Right cardiac atrium (tissue), 5 donors: ENCODE data around the gene TSPAN2. TPM values are rescaled to one million over a fixed set of nuclear protein-coding genes. Genes with fewer than 3 reads are reported as not detected.

Experiments used
- ATAC-seq, 2 donors: fragments of 200-7000 bp; cut with Tn5 transposase; one replicate each; pipeline versions ENCODE4 v1.8.0 to v1.9.1; 2020; ENCODE audit warnings: moderate library complexity in 2 of 2, mild to moderate bottlenecking in 1 of 2
- DNase-seq, 3 donors: peaks; one replicate each; pipeline ENCODE4 v3.0.0-alpha.2; 2020
- H3K27ac ChIP-seq: one replicate; pipeline ENCODE4 v1.5.1; 2013; ENCODE audit warnings: mild to moderate bottlenecking, low read length, control low read depth, moderate library complexity
- H3K27me3 ChIP-seq: one replicate; pipeline ENCODE4 v1.6.1; 2013; ENCODE audit not compliant: control insufficient read depth, insufficient read depth
- H3K4me1 ChIP-seq: one replicate; pipeline ENCODE4 v1.6.1; 2013; ENCODE audit warnings: low read length; ENCODE audit not compliant: control insufficient read depth, insufficient read depth
- H3K4me3 ChIP-seq: one replicate; pipeline ENCODE4 v1.5.1; 2013; ENCODE audit warnings: low read length, control low read depth
- H3K9me3 ChIP-seq: one replicate; pipeline ENCODE4 v1.6.1; 2013; ENCODE audit warnings: low read length; ENCODE audit not compliant: control insufficient read depth
- WGBS: extraction: QIAGEN DNeasy Blood & Tissue Kit; methylation state at CpG from one replicate; pipeline ENCODE4 v1.1.7; 2013; 5-methylcytosine and 5-hydroxymethylcytosine counted together
- intact Hi-C, 4 donors: fragments of 100-400 bp; cut with DNase I; formaldehyde crosslinking; loops; one replicate each; pipeline versions ENCODE4 v1.11.0 to v1.14.0; 2022 to 2023
- polyA plus RNA-seq: library from polyadenylated mRNA; stranded (reverse); fragments of 200-250 nt; gene quantifications from one replicate; pipeline ENCODE4 v1.2.3, GENCODE V29; 2013
- total RNA-seq, 4 donors: library from RNA; stranded (reverse); fragmentation: NEBNext Ultra II Directional; extraction: Animal tissue kit (Norgen Biotek cat#: 25700); gene quantifications; one replicate each; pipeline ENCODE4 v1.2.1, GENCODE V29; 2021
- donor health status: healthy with polysubstance abuse.
- donor health status: DM: no; HTN: yes; CAD: no.
- donor health status: DM: no; HTN: no; CAD: no.
- donor health status: DM: no; HTN: yes; CAD: no; lungs with severe emphysema.
- donor health status: DM: yes; HTN: yes; CAD: no.

The TSPAN2 gene
- total and polyA plus RNA-seq, 5 donors, result 6.5 to 17.4 (median 11.1) TPM

GRCh38 chr1:115090540-115090939, 1.2 kb upstream of the TSPAN2 start:
- 53% methylated on average over 8 of the region's 8 CpGs for WGBS
- Histone ChIP-seq H3K9me3 (no peaks in the 10 kb centered on the region), H3K27ac (peak overlapping the region; percentile 79), H3K27me3 (no peaks in the 10 kb centered on the region), H3K4me1 (peaks cover 3% of the 10 kb centered on the region), H3K4me3 (no peak overlapping the region)
- intact Hi-C loops, result no loop called here
- DNase-seq (peak; percentile 53 to 71 (median 71)), ATAC-seq (peak; percentile 54 to 67)

GRCh38 chr1:115090186-115090490, 835 bp upstream of the TSPAN2 start:
- ATAC-seq (peak in 1 of 2 donors; percentile 2), DNase-seq (no peak)
- H3K27me3 ChIP-seq, result no peaks in the 10 kb centered on the region
- 14% methylated on average over 2 of the region's 2 CpGs for WGBS
- H3K4me1 ChIP-seq, result peaks cover 3% of the 10 kb centered on the region
- H3K9me3 ChIP-seq, result no peaks in the 10 kb centered on the region
- intact Hi-C loops, result no loop called here
- peak overlapping the region; percentile 79 for H3K27ac ChIP-seq
- H3K4me3 ChIP-seq, result peak overlapping the region; percentile 74

GRCh38 chr1:115088871-115089419, 358 bp downstream of the TSPAN2 start:
- intact Hi-C loops, result no loop called here
- H3K27ac ChIP-seq, result no peak overlapping the region
- peaks cover 3% of the 10 kb centered on the region for H3K4me1 ChIP-seq
- no peaks in the 10 kb centered on the region for H3K27me3 ChIP-seq
- DNase-seq, result peak in 1 of 3 donors; percentile 26
- peak overlapping the region; percentile 74 for H3K4me3 ChIP-seq
- ATAC-seq, result peak in 1 of 2 donors; percentile 1
- WGBS, result 7% methylated on average over 25 of the region's 25 CpGs
- H3K9me3 ChIP-seq, result no peaks in the 10 kb centered on the region

GRCh38 chr1:115088115-115088778, 1.1 kb downstream of the TSPAN2 start:
- Histone ChIP-seq H3K4me3 (no peak overlapping the region), H3K27me3 (no peaks in the 10 kb centered on the region), H3K27ac (no peak overlapping the region), H3K4me1 (peaks cover 3% of the 10 kb centered on the region), H3K9me3 (no peaks in the 10 kb centered on the region)
- 72% methylated on average over 5 of the region's 5 CpGs for WGBS
- intact Hi-C loops, result no loop called here
- DNase-seq (no peak), ATAC-seq (no peak)

GRCh38 chr1:115086176-115086830, 3.0 kb downstream of the TSPAN2 start:
- H3K27me3 ChIP-seq, result no peaks in the 10 kb centered on the region
- H3K9me3 ChIP-seq, result no peaks in the 10 kb centered on the region
- no peak for DNase-seq
- intact Hi-C loops, result no loop called here
- no peak overlapping the region for H3K4me3 ChIP-seq
- H3K27ac ChIP-seq, result no peak overlapping the region
- ATAC-seq, result no peak
- peaks cover 3% of the 10 kb centered on the region for H3K4me1 ChIP-seq
- WGBS, result 78% methylated on average over 9 of the region's 9 CpGs

- no peak for DNase-seq
- H3K4me1 ChIP-seq, result no peaks in the 10 kb centered on the region
Observed at GRCh38 chr1:115084902-115085511, 4.3 kb downstream of the TSPAN2 start.

GRCh38 chr1:115082949-115083348, 6.4 kb downstream of the TSPAN2 start:
- Histone ChIP-seq H3K4me3 (no peak overlapping the region), H3K27me3 (no peaks in the 10 kb centered on the region), H3K9me3 (no peaks in the 10 kb centered on the region), H3K27ac (no peak overlapping the region), H3K4me1 (no peaks in the 10 kb centered on the region)
- intact Hi-C loops, result no loop called here
- WGBS, result 69% methylated on average over 6 of the region's 6 CpGs
- ATAC-seq, result no peak
- DNase-seq, result no peak

More at GRCh38 chr1:115084902-115085511, 4.3 kb downstream of the TSPAN2 start:
- intact Hi-C loops, result no loop called here
- no peak overlapping the region for H3K4me3 ChIP-seq
- no peaks in the 10 kb centered on the region for H3K9me3 ChIP-seq
- peak overlapping the region; percentile 19 for H3K27ac ChIP-seq
- no peaks in the 10 kb centered on the region for H3K27me3 ChIP-seq
- 40% methylated on average over 9 of the region's 9 CpGs for WGBS
- ATAC-seq, result peak; percentile 14 to 41

GRCh38 chr1:115078708-115079107, 10.6 kb downstream of the TSPAN2 start:
- ATAC-seq (no peak), DNase-seq (no peak)
- no peaks in the 10 kb centered on the region for H3K9me3 ChIP-seq
- H3K4me3 ChIP-seq, result no peak overlapping the region
- no peak overlapping the region for H3K27ac ChIP-seq
- 88% methylated on average over 4 of the region's 4 CpGs for WGBS
- intact Hi-C loops, result no loop called here
- H3K27me3 ChIP-seq, result no peaks in the 10 kb centered on the region
- H3K4me1 ChIP-seq, result no peaks in the 10 kb centered on the region

GRCh38 chr1:115077984-115078330, 11.3 kb downstream of the TSPAN2 start:
- H3K4me1 ChIP-seq, result no peaks in the 10 kb centered on the region

GRCh38 chr1:115077286-115077983, 11.9 kb downstream of the TSPAN2 start:
- Histone ChIP-seq H3K27me3 (no peaks in the 10 kb centered on the region), H3K4me1 (peaks cover 2% of the 10 kb centered on the region), H3K27ac (no peak overlapping the region), H3K4me3 (no peak overlapping the region), H3K9me3 (no peaks in the 10 kb centered on the region)
- ATAC-seq (no peak), DNase-seq (no peak)
- 71% methylated on average over 5 of the region's 5 CpGs for WGBS
- intact Hi-C loops, result no loop called here

More at GRCh38 chr1:115077984-115078330, 11.3 kb downstream of the TSPAN2 start:
- no peaks in the 10 kb centered on the region for H3K27me3 ChIP-seq
- H3K9me3 ChIP-seq, result no peaks in the 10 kb centered on the region
- intact Hi-C loops, result no loop called here
- no peak overlapping the region for H3K27ac ChIP-seq
- DNase-seq, result no peak
- no peak overlapping the region for H3K4me3 ChIP-seq
- WGBS, result 94% methylated on average over 1 of the region's 1 CpG
- no peak for ATAC-seq
